GM13976 (cell line): ENCODE data around the gene DLGAP4.

Experiments
- DNase-seq: peaks from one replicate; pipeline ENCODE4 v3.0.0; 2012; ENCODE audit warnings: low spot score
- in situ Hi-C: fragments of 300-500 bp; cut with MboI; formaldehyde crosslinking; loops from one replicate; pipeline ENCODE4 v1.12.0; 2022; ENCODE audit warnings: low sequenced_read_pairs, mixed read lengths, inconsistent platforms; ENCODE audit not compliant: unreplicated experiment
- TF ChIP-seq, protein P1 (sequence below): IDR thresholded peaks from 2 replicates; pipeline ENCODE4 v1.5.1; 2012; ENCODE audit warnings: borderline replicate concordance, mild to moderate bottlenecking; ENCODE audit not compliant: insufficient read depth; ENCODE audit errors: extremely low read depth, missing control alignments, control extremely low read depth

The DLGAP4 gene

DNA sequence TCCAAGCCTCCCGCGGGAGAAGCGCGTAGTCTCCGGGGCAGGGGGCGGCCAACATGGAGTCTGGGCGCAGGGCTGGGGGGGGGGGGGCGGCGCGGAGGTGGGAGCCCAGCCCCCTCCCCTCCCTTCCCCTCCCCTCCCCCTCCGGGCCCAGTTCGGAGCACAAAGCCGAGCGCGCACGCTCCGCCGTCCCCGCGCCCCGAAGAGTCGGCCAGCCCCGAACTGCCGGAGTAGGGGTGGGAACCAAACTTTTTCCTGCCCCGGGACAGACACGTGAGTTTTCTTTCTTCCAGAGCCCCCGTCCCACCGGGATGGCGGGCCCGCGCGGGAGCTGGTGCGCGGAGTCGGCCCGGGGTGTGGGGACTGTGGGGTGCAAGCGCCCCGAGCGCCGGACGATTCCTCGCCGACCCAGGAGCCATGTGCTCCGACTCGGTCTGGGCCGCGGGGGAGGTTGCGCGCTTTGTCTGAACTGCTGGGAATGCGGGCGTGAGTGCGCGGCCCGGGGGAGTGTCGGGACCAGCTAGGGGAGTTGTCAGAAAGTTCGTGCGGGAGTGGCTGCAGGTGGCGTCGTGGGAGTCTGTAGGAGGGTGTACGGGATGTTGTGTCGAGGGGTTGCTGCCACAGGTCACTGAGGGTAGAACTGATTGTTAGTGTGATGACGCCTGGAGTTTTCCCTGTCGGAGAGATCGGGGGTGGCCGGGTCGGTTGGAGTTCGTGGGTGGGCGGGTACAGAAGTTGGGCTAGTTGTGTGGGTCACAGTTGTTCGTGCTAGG, 268.4 kb downstream of the DLGAP4 start:
- in situ Hi-C loops = no loop called here
- peak; percentile 64 for DNase-seq
- TF ChIP-seq, protein P1, sequence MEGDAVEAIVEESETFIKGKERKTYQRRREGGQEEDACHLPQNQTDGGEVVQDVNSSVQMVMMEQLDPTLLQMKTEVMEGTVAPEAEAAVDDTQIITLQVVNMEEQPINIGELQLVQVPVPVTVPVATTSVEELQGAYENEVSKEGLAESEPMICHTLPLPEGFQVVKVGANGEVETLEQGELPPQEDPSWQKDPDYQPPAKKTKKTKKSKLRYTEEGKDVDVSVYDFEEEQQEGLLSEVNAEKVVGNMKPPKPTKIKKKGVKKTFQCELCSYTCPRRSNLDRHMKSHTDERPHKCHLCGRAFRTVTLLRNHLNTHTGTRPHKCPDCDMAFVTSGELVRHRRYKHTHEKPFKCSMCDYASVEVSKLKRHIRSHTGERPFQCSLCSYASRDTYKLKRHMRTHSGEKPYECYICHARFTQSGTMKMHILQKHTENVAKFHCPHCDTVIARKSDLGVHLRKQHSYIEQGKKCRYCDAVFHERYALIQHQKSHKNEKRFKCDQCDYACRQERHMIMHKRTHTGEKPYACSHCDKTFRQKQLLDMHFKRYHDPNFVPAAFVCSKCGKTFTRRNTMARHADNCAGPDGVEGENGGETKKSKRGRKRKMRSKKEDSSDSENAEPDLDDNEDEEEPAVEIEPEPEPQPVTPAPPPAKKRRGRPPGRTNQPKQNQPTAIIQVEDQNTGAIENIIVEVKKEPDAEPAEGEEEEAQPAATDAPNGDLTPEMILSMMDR = no peak

DNA sequence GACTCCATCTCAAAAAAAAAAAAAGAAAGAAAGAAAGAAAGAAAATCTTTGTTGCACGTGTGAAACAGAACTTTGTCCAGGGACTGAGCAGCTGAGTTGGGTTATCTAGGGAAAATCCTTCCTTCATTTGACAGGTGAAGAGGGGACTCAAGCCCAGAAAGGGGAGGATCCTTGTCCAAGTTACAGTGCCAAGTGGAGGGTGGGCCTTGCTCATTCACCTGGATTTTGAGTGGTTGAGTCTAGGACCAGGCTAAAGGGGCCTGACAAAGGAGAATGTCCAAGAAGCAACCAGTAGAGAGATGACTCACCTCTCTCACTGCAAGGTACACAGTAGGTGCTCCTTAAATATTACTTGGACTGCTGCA, 269.9 kb downstream of the DLGAP4 start:
- TF ChIP-seq, protein P1 = no peak
- DNase-seq = peak; percentile 12
- in situ Hi-C loops = no loop called here
